Mesodermal cell (in vitro differentiated cells): ENCODE measurements around the gene HEMGN.

Source experiments
- H3K27ac ChIP-seq: 2 replicates; pipeline ENCODE4 v1.7.0; 2013; ENCODE audit warnings: mild to moderate bottlenecking, low read depth, low read length, moderate library complexity; ENCODE audit not compliant: severe bottlenecking
- H3K36me3 ChIP-seq: 2 replicates; pipeline ENCODE4 v1.7.1; 2013; ENCODE audit warnings: mild to moderate bottlenecking, low read length, moderate library complexity; ENCODE audit not compliant: control insufficient read depth, insufficient read depth
- H3K4me1 ChIP-seq: one replicate; pipeline ENCODE4 v1.7.1; 2013; ENCODE audit warnings: mild to moderate bottlenecking, low read length; ENCODE audit not compliant: insufficient read depth, control insufficient read depth, poor library complexity, severe bottlenecking
- H3K4me3 ChIP-seq: 2 replicates; pipeline ENCODE4 v1.7.0; 2013; ENCODE audit warnings: low read length, control low read depth, mild to moderate bottlenecking; ENCODE audit not compliant: insufficient read depth, poor library complexity, severe bottlenecking; ENCODE audit errors: extremely low read depth
- H3K9me3 ChIP-seq: 2 replicates; pipeline ENCODE4 v1.7.1; 2013; ENCODE audit warnings: mild to moderate bottlenecking, low read length, moderate library complexity; ENCODE audit not compliant: control insufficient read depth
- WGBS, 2 experiments: methylation state at CpG; one replicate each; pipeline ENCODE4 v1.1.5; 2013; ENCODE audit warnings: missing lambda C conversion rate in 2 of 2; ENCODE audit not compliant: insufficient coverage in 2 of 2; 5-methylcytosine and 5-hydroxymethylcytosine counted together

HEMGN gene

GRCh38 chr9:97907632-97908031 lies 30.3 kb downstream of the HEMGN start:
- H3K4me3 ChIP-seq: no peak overlapping the region
- no peaks in the 10 kb centered on the region for H3K4me1 ChIP-seq
- H3K9me3 ChIP-seq: no peaks in the 10 kb centered on the region
- peaks cover 40% of the 10 kb centered on the region for H3K36me3 ChIP-seq
- WGBS, 2 experiments: 91 to 92% methylated on average over 5 of the region's 5 CpGs
- no peak overlapping the region for H3K27ac ChIP-seq

- Histone ChIP-seq H3K4me3 (no peak overlapping the region), H3K27ac (no peak overlapping the region), H3K4me1 (no peaks in the 10 kb centered on the region), H3K36me3 (peaks cover 38% of the 10 kb centered on the region), H3K9me3 (no peaks in the 10 kb centered on the region)
- 89 to 100% methylated on average over 2 to 3 of the region's 3 CpGs for whole genome bisulfite sequencing, 2 experiments
Observed at GRCh38 chr9:97907046-97907445, 30.9 kb downstream of the HEMGN start.

- Histone ChIP-seq H3K9me3 (no peaks in the 10 kb centered on the region), H3K27ac (no peak overlapping the region), H3K4me3 (no peak overlapping the region), H3K36me3 (peaks cover 37% of the 10 kb centered on the region), H3K4me1 (no peaks in the 10 kb centered on the region)
- 87 to 91% methylated on average over 4 to 7 of the region's 12 CpGs for WGBS, 2 experiments
Observed at GRCh38 chr9:97906236-97906831, 31.6 kb downstream of the HEMGN start.

- H3K36me3 ChIP-seq: peaks cover 28% of the 10 kb centered on the region
- H3K9me3 ChIP-seq: no peaks in the 10 kb centered on the region
- H3K27ac ChIP-seq: no peak overlapping the region
- H3K4me3 ChIP-seq: no peak overlapping the region
- 100% methylated on average over 2 of the region's 2 CpGs; no CpG with 5 or more reads in 1 of the 2 experiments for WGBS, 2 experiments
- no peaks in the 10 kb centered on the region for H3K4me1 ChIP-seq
Observed at GRCh38 chr9:97905228-97905627, 32.7 kb downstream of the HEMGN start.

- 91 to 98% methylated on average over 8 of the region's 9 CpGs for WGBS, 2 experiments
Observed at GRCh38 chr9:97904725-97905124, 33.2 kb downstream of the HEMGN start.

GRCh38 chr9:97903177-97903576 lies 34.8 kb downstream of the HEMGN start:
- Histone ChIP-seq H3K9me3 (no peaks in the 10 kb centered on the region), H3K27ac (no peak overlapping the region), H3K4me3 (no peak overlapping the region), H3K4me1 (no peaks in the 10 kb centered on the region), H3K36me3 (peaks cover 13% of the 10 kb centered on the region)
- WGBS, 2 experiments: 100% methylated on average over 1 of the region's 1 CpG; no CpG with 5 or more reads in 1 of the 2 experiments

More at GRCh38 chr9:97904725-97905124, 33.2 kb downstream of the HEMGN start:
- H3K36me3 ChIP-seq: peaks cover 23% of the 10 kb centered on the region
- no peaks in the 10 kb centered on the region for H3K4me1 ChIP-seq
- H3K4me3 ChIP-seq: no peak overlapping the region
- no peak overlapping the region for H3K27ac ChIP-seq
- H3K9me3 ChIP-seq: no peaks in the 10 kb centered on the region

GRCh38 chr9:97900738-97901565 lies 37.0 kb downstream of the HEMGN start:
- Histone ChIP-seq H3K4me3 (no peak overlapping the region), H3K4me1 (no peaks in the 10 kb centered on the region), H3K9me3 (no peaks in the 10 kb centered on the region), H3K27ac (no peak overlapping the region), H3K36me3 (peaks cover 13% of the 10 kb centered on the region)
- WGBS, 2 experiments: 61 to 65% methylated on average over 2 to 4 of the region's 5 CpGs

GRCh38 chr9:97900103-97900737 lies 37.8 kb downstream of the HEMGN start:
- Histone ChIP-seq H3K4me1 (no peaks in the 10 kb centered on the region), H3K4me3 (no peak overlapping the region), H3K9me3 (no peaks in the 10 kb centered on the region), H3K36me3 (peaks cover 13% of the 10 kb centered on the region), H3K27ac (no peak overlapping the region)
- 83 to 85% methylated on average over 9 of the region's 9 CpGs for WGBS, 2 experiments

- Histone ChIP-seq H3K4me1 (no peaks in the 10 kb centered on the region), H3K9me3 (no peaks in the 10 kb centered on the region), H3K36me3 (no peaks in the 10 kb centered on the region), H3K27ac (no peak overlapping the region), H3K4me3 (no peak overlapping the region)
- 75 to 82% methylated on average over 4 of the region's 6 CpGs for WGBS, 2 experiments
Observed at GRCh38 chr9:97895695-97896332, 42.2 kb downstream of the HEMGN start.

- H3K27ac ChIP-seq: no peak overlapping the region
- H3K4me1 ChIP-seq: no peaks in the 10 kb centered on the region
- no peaks in the 10 kb centered on the region for H3K9me3 ChIP-seq
- H3K4me3 ChIP-seq: no peak overlapping the region
- WGBS, 2 experiments: 67% methylated on average over 1 of the region's 1 CpG; no CpG with 5 or more reads in 1 of the 2 experiments
- no peaks in the 10 kb centered on the region for H3K36me3 ChIP-seq
Observed at GRCh38 chr9:97895211-97895610, 42.8 kb downstream of the HEMGN start.
